Endothelial cell (in vitro differentiated cells): Measurements from ENCODE around the gene ORMDL3. TPM values are rescaled to one million over a fixed set of nuclear protein-coding genes. Genes with fewer than 3 reads are reported as not detected.

Experiments used
- DNase-seq: peaks from one replicate; pipeline ENCODE4 v3.0.0; 2021; ENCODE audit warnings: low spot score
- H3K27ac Mint-ChIP-seq: one replicate; pipeline ENCODE4 v1.8.0; 2021; ENCODE audit warnings: mixed read lengths, inconsistent platforms; ENCODE audit not compliant: unreplicated experiment
- H3K27me3 Mint-ChIP-seq: one replicate; pipeline ENCODE4 v1.8.0; 2021; ENCODE audit warnings: mild to moderate bottlenecking, moderate library complexity, mixed read lengths, inconsistent platforms; ENCODE audit not compliant: unreplicated experiment
- H3K36me3 Mint-ChIP-seq: one replicate; pipeline ENCODE4 v1.8.0; 2021; ENCODE audit warnings: mild to moderate bottlenecking, low read depth, mixed read lengths, inconsistent platforms; ENCODE audit not compliant: unreplicated experiment
- H3K4me1 Mint-ChIP-seq: one replicate; pipeline ENCODE4 v1.8.0; 2021; ENCODE audit warnings: mild to moderate bottlenecking, mixed read lengths, inconsistent platforms; ENCODE audit not compliant: unreplicated experiment
- H3K4me3 Mint-ChIP-seq: one replicate; pipeline ENCODE4 v1.8.0; 2021; ENCODE audit warnings: mild to moderate bottlenecking, mixed read lengths, inconsistent platforms; ENCODE audit not compliant: unreplicated experiment
- H3K9me3 Mint-ChIP-seq: one replicate; pipeline ENCODE4 v1.8.0; 2021; ENCODE audit warnings: mixed read lengths, inconsistent platforms; ENCODE audit not compliant: unreplicated experiment
- CTCF ChIP-seq: fragments of 200-600 bp; sonication (generic); IDR thresholded peaks from one replicate; pipeline ENCODE4 v1.5.0; 2021; ENCODE audit warnings: antibody characterized with exemption; ENCODE audit not compliant: unreplicated experiment
- total RNA-seq: library from RNA; stranded (reverse); fragmentation: NEBNext Ultra II Directional; extraction: Animal tissue kit (Norgen Biotek cat#: 25700); gene quantifications from one replicate; pipeline ENCODE4 v1.2.1, GENCODE V29; 2021; ENCODE audit not compliant: unreplicated experiment

Gene ORMDL3
- total RNA-seq, 1 donor from 2014 or later, result 49.3 TPM

- H3K4me3 Mint-ChIP-seq, result no peak overlapping the region
- TF ChIP-seq CTCF, result peak; percentile 59
- no peaks in the 10 kb centered on the region for H3K9me3 Mint-ChIP-seq
- H3K27me3 Mint-ChIP-seq, result peaks cover 2% of the 10 kb centered on the region
- no peaks in the 10 kb centered on the region for H3K36me3 Mint-ChIP-seq
- no peak overlapping the region for H3K27ac Mint-ChIP-seq
- H3K4me1 Mint-ChIP-seq, result no peaks in the 10 kb centered on the region
- DNase-seq, result no peak
These were observed 54.6 kb downstream of the ORMDL3 start for GRCh38 chr17:39872751-39873150.

- H3K9me3 Mint-ChIP-seq, result no peaks in the 10 kb centered on the region
- TF ChIP-seq CTCF, result no peak
- no peak overlapping the region for H3K4me3 Mint-ChIP-seq
- H3K27me3 Mint-ChIP-seq, result peaks cover 2% of the 10 kb centered on the region
- no peaks in the 10 kb centered on the region for H3K36me3 Mint-ChIP-seq
- DNase-seq, result no peak
- H3K27ac Mint-ChIP-seq, result no peak overlapping the region
- H3K4me1 Mint-ChIP-seq, result no peaks in the 10 kb centered on the region
These were observed 55.6 kb downstream of the ORMDL3 start for GRCh38 chr17:39871801-39872200.

Other genes with a start within 250 kb of the ORMDL3 start
- gene PGAP3, start 239.5 kb downstream of the ORMDL3 start, total RNA-seq, result 11.2 TPM
- gene ERBB2, start 227.5 kb downstream of the ORMDL3 start, total RNA-seq, result 49.0 TPM
- 15.5 TPM for gene MIEN1, start 197.1 kb downstream of the ORMDL3 start, total RNA-seq
- 1.3 TPM for gene GRB7, start 189.7 kb downstream of the ORMDL3 start, total RNA-seq
- not detected for gene IKZF3, start 63.3 kb downstream of the ORMDL3 start, total RNA-seq
- gene ZPBP2, start 59.4 kb downstream of the ORMDL3 start, total RNA-seq, result not detected
- gene GSDMB, start 9.0 kb downstream of the ORMDL3 start, total RNA-seq, result 9.0 TPM
- not detected for gene LRRC3C, start 131 bp upstream of the ORMDL3 start, total RNA-seq
- not detected for gene GSDMA, start 35.4 kb upstream of the ORMDL3 start, total RNA-seq
- gene PSMD3, start 53.2 kb upstream of the ORMDL3 start, total RNA-seq, result 132 TPM
- gene CSF3, start 87.8 kb upstream of the ORMDL3 start, total RNA-seq, result not detected
- 111 TPM for gene MED24, start 126.8 kb upstream of the ORMDL3 start, total RNA-seq
- gene THRA, start 135.4 kb upstream of the ORMDL3 start, total RNA-seq, result 13.6 TPM
- 2.6 TPM for gene NR1D1, start 173.0 kb upstream of the ORMDL3 start, total RNA-seq
- 96.2 TPM for gene MSL1, start 194.4 kb upstream of the ORMDL3 start, total RNA-seq
- 96.4 TPM for gene CASC3, start 212.9 kb upstream of the ORMDL3 start, total RNA-seq
- gene RAPGEFL1, start 249.9 kb upstream of the ORMDL3 start, total RNA-seq, result 18.3 TPM